ENCODE results near the gene CDCP1. TPM values are rescaled to one million over a fixed set of nuclear protein-coding genes. Genes with fewer than 3 reads are reported as not detected.

CDCP1 gene
- total and polyA plus RNA-seq, 2 donors from 2014 or later, result 3.7 to 39.6 TPM

GRCh38 chr3:45105855-45106671, 40.1 kb downstream of the CDCP1 start:
- no peaks in the 10 kb centered on the region for H3K27me3 ChIP-seq (ENCODE audit: control insufficient read depth, insufficient read depth, low read length)
- no peak for TF ChIP-seq CTCF (IDR thresholded peaks at IDR 0.05; ENCODE audit: borderline replicate concordance, extremely low read depth, insufficient read depth)
- H3K4me1 ChIP-seq (ENCODE audit: control insufficient read depth in 2 of 3, insufficient read depth in 2 of 3, low read depth in 1 of 3, low read length in 3 of 3), result no peaks in the 10 kb centered on the region
- H3K9ac ChIP-seq (ENCODE audit: low read length in 3 of 3), result no peak overlapping the region
- H3K36me3 ChIP-seq (ENCODE audit: control insufficient read depth in 2 of 3, insufficient read depth in 3 of 3, low read length in 3 of 3), result peaks cover 0 to 2% (median 0%) of the 10 kb centered on the region in 3 donors
- H3K9me3 ChIP-seq (ENCODE audit: control insufficient read depth in 2 of 3, insufficient read depth in 1 of 3, low read length in 3 of 3), result no peaks in the 10 kb centered on the region
- DNase-seq, result no peak
- H3K27ac ChIP-seq (ENCODE audit: low read depth in 2 of 2, low read length in 2 of 2), result no peak overlapping the region
- no peak overlapping the region for H3K4me3 ChIP-seq (ENCODE audit: low read length in 3 of 3)
- FAIRE-seq, result no peak
- intact Hi-C loops (cut with DNase I), result no loop called here

GRCh38 chr3:45104715-45105711, 41.2 kb downstream of the CDCP1 start:
- no peaks in the 10 kb centered on the region for H3K4me1 ChIP-seq (ENCODE audit: control insufficient read depth in 2 of 3, insufficient read depth in 2 of 3, low read depth in 1 of 3, low read length in 3 of 3)
- H3K36me3 ChIP-seq (ENCODE audit: control insufficient read depth in 2 of 3, insufficient read depth in 3 of 3, low read length in 3 of 3), result peaks cover 0 to 2% (median 0%) of the 10 kb centered on the region in 3 donors
- H3K9ac ChIP-seq (ENCODE audit: low read length in 3 of 3), result no peak overlapping the region
- DNase-seq, result no peak
- intact Hi-C loops (cut with DNase I), result no loop called here
- H3K4me3 ChIP-seq (ENCODE audit: low read length in 3 of 3), result no peak overlapping the region
- no peak for FAIRE-seq
- H3K27me3 ChIP-seq (ENCODE audit: control insufficient read depth, insufficient read depth, low read length), result no peaks in the 10 kb centered on the region
- H3K27ac ChIP-seq (ENCODE audit: low read depth in 2 of 2, low read length in 2 of 2), result no peak overlapping the region
- H3K9me3 ChIP-seq (ENCODE audit: control insufficient read depth in 2 of 3, insufficient read depth in 1 of 3, low read length in 3 of 3), result no peaks in the 10 kb centered on the region
- TF ChIP-seq CTCF (IDR thresholded peaks at IDR 0.05; ENCODE audit: borderline replicate concordance, extremely low read depth, insufficient read depth), result no peak

GRCh38 chr3:45103753-45104714, 42.1 kb downstream of the CDCP1 start:
- Histone ChIP-seq H3K9ac (ENCODE audit: low read length in 3 of 3) (no peak overlapping the region), H3K4me1 (ENCODE audit: control insufficient read depth in 2 of 3, insufficient read depth in 2 of 3, low read depth in 1 of 3, low read length in 3 of 3) (no peaks in the 10 kb centered on the region), H3K4me3 (ENCODE audit: low read length in 3 of 3) (no peak overlapping the region), H3K27ac (ENCODE audit: low read depth in 2 of 2, low read length in 2 of 2) (no peak overlapping the region), H3K9me3 (ENCODE audit: control insufficient read depth in 2 of 3, insufficient read depth in 1 of 3, low read length in 3 of 3) (no peaks in the 10 kb centered on the region), H3K27me3 (ENCODE audit: control insufficient read depth, insufficient read depth, low read length) (no peaks in the 10 kb centered on the region), H3K36me3 (ENCODE audit: control insufficient read depth in 2 of 3, insufficient read depth in 3 of 3, low read length in 3 of 3) (peaks cover 0 to 2% (median 0%) of the 10 kb centered on the region in 3 donors)
- no peak for FAIRE-seq
- intact Hi-C loops (cut with DNase I), result no loop called here
- DNase-seq, result no peak
- no peak for TF ChIP-seq CTCF (IDR thresholded peaks at IDR 0.05; ENCODE audit: borderline replicate concordance, extremely low read depth, insufficient read depth)
